Measurements from ENCODE around the gene MRPS15. TPM values are rescaled to one million over a fixed set of nuclear protein-coding genes. Genes with fewer than 3 reads are reported as not detected.
A peak's percentile ranks its signal among the peaks of the same experiment; 100 is the strongest.
"Not testable (repeated sequence)": the region's sequence is repeated elsewhere in the genome, so short reads cannot be mapped to it uniquely, and the experiment has no call there.

The MRPS15 gene
- total RNA-seq = 100 to 1,000 TPM; 106 to 215 (median 160) TPM

- Histone ChIP-seq H3K36me3 (peaks cover 0 to 23% of the 10 kb centered on the region in 2 donors), H3K27me3 (no peaks in the 10 kb centered on the region), H3K27ac (peak within 1 kb of the TSS; percentile 86 to 97 (median 96)), H3K4me1 (peaks cover 18 to 20% of the 10 kb centered on the region in 2 donors), H3K4me3 (peak within 1 kb of the TSS; percentile 76 to 92 (median 86)), H3K9me3 (no peaks in the 10 kb centered on the region)
- TF ChIP-seq, protein P1, sequence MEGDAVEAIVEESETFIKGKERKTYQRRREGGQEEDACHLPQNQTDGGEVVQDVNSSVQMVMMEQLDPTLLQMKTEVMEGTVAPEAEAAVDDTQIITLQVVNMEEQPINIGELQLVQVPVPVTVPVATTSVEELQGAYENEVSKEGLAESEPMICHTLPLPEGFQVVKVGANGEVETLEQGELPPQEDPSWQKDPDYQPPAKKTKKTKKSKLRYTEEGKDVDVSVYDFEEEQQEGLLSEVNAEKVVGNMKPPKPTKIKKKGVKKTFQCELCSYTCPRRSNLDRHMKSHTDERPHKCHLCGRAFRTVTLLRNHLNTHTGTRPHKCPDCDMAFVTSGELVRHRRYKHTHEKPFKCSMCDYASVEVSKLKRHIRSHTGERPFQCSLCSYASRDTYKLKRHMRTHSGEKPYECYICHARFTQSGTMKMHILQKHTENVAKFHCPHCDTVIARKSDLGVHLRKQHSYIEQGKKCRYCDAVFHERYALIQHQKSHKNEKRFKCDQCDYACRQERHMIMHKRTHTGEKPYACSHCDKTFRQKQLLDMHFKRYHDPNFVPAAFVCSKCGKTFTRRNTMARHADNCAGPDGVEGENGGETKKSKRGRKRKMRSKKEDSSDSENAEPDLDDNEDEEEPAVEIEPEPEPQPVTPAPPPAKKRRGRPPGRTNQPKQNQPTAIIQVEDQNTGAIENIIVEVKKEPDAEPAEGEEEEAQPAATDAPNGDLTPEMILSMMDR (IDR thresholded peaks at IDR 0.05 in 4 of 5, conservative IDR thresholded peaks at IDR 0.05 in 1 of 5) = no peak
- peak; percentile 74 to 78 for TF ChIP-seq POLR2A (IDR thresholded peaks at IDR 0.05)
- in situ Hi-C loops (cut with MboI; ENCODE audit: low sequenced_read_pairs in 4 of 4) = no loop called here
- ATAC-seq = peak; percentile 97 to 100
- DNase-seq = peak; percentile 94 to 96
- intact Hi-C loops (cut with DNase I; ENCODE audit: low total_unique reads) = loop anchor here (1.0 to 10.0 kb wide), 3 partner anchors 14 to 909 kb away; partner anchors contain the start of genes ADPRS, KIAA0319L, NCDN and OSCP1
Observed at GRCh38 chr1:36463803-36464604, at the start of gene MRPS15. Gene MRPS15 (minus strand): TSS chr1:36464384. CDS start chr1:36464275, 109 bp downstream.

DNA sequence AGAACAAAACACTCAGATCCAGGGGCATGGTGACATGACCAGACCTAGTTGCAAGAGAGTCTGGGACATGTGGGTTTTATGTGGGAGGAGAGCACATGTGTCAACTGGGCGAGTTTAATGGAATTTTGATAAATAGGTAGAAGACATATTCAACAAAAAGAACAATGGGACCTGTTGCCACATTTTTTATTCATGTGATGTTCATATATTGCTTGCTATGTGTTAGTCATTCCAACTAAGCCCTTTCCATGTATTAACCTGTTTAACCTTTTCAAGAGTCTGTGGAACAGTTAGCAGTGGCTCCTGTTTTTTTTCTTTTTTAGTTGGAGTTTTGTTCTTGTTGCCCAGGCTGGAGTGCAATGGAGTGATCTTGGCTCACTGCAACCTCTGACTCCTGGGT, 48.7 kb upstream of the MRPS15 start:
- Histone ChIP-seq H3K27me3 (peaks cover 0 to 3% (median 0%) of the 10 kb centered on the region in 3 donors), H3K9me3 (no peaks in the 10 kb centered on the region), H3K4me1 (no peaks in the 10 kb centered on the region), H3K4me3 (no peak overlapping the region), H3K36me3 (no peaks in the 10 kb centered on the region), H3K27ac (no peak overlapping the region)
- ATAC-seq (no peak), DNase-seq (no peak)
- in situ Hi-C loops (cut with MboI; ENCODE audit: low sequenced_read_pairs in 4 of 4) = no loop called here
- intact Hi-C loops (cut with DNase I; ENCODE audit: low total_unique reads) = no loop called here
- no peak for TF ChIP-seq POLR2A (IDR thresholded peaks at IDR 0.05)
- TF ChIP-seq, protein P1 (IDR thresholded peaks at IDR 0.05 in 4 of 5, conservative IDR thresholded peaks at IDR 0.05 in 1 of 5) = no peak

DNA sequence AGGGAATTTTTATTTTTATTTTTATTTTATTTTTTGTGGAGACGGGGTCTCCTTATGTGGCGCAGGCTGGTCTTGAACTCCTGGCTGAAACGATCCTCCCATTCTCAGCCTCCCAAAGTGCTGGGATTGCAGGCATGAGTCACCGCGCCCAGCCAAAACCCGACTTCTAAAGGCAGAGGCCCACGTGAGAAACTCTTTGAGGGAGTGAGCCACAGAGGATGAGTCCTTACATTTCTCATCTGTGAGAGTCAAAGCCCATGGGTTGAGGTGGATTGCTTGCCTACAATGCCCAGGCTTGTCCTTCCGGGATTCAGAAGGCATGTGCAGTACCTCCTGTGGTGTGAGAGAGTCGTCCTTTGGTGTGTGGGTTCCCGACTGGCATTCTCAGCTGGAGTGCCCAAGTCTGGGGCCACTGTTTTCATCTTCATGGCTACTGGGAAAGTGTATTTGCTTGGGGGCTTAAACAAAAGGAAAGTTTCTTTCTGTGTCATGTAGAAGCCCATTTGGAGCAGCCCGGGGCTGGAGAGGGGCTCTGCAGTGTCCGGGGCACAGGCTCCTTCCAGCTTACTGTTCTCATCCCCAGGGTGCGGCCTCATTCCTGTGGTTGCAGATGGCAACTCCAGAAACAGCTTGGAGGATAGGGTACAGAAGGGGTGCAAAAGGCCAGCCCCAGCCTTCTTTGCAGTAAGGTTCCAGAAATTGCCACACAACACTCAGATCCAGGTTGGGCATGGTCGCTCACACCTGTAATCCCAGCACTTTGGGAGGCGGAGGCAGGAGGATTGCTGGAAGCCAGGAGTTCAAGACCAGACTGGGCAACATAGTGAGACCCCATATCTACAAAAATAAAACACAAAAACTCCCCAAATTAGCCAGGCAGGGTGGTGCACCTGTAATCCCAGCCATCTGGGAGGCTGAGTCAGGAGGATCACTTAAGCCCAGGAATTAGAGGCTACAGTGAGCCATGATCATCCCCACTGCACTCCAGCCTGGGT, 47.9 kb upstream of the MRPS15 start:
- in situ Hi-C loops (cut with MboI; ENCODE audit: low sequenced_read_pairs in 4 of 4) (no loop called here), intact Hi-C loops (cut with DNase I; ENCODE audit: low total_unique reads) (no loop called here)
- Histone ChIP-seq H3K36me3 (no peaks in the 10 kb centered on the region), H3K4me3 (no peak overlapping the region), H3K9me3 (no peaks in the 10 kb centered on the region), H3K27me3 (peaks cover 0 to 3% (median 1%) of the 10 kb centered on the region in 3 donors), H3K4me1 (no peaks in the 10 kb centered on the region), H3K27ac (no peak overlapping the region)
- TF ChIP-seq, protein P1 (IDR thresholded peaks at IDR 0.05 in 4 of 5, conservative IDR thresholded peaks at IDR 0.05 in 1 of 5) = no peak
- no peak for TF ChIP-seq POLR2A (IDR thresholded peaks at IDR 0.05)
- DNase-seq (no peak), ATAC-seq (no peak)

- intact Hi-C loops (cut with DNase I; ENCODE audit: low total_unique reads); H3K27ac ChIP-seq; H3K4me3 ChIP-seq; H3K36me3 ChIP-seq; in situ Hi-C loops (cut with MboI; ENCODE audit: low sequenced_read_pairs in 4 of 4); H3K9me3 ChIP-seq; H3K4me1 ChIP-seq; DNase-seq; ATAC-seq: not testable (repeated sequence)
- peaks cover 0 to 10% (median 3%) of the 10 kb centered on the region in 3 donors for H3K27me3 ChIP-seq
Observed at GRCh38 chr1:36511220-36511619, 47.0 kb upstream of the MRPS15 start.
